PFSK-1 (cell line): ENCODE measurements around the gene TRPM5.

Experiments used
- FOXP2 ChIP-seq: optimal IDR thresholded peaks from 2 replicates; pipeline ENCODE3; 2011; ENCODE audit warnings: borderline replicate concordance, control low read depth, inconsistent platforms; ENCODE audit not compliant: insufficient read depth; ENCODE audit errors: extremely low read length, extremely low read depth
- POLR2AphosphoS5 ChIP-seq: IDR thresholded peaks from 2 replicates; pipeline ENCODE4 v1.6.1; 2012; ENCODE audit warnings: low read depth, mild to moderate bottlenecking, control low read depth, low read length, moderate library complexity
- SIN3A ChIP-seq: IDR thresholded peaks from 2 replicates; pipeline ENCODE4 v1.6.1; 2012; ENCODE audit warnings: mild to moderate bottlenecking, low read length, moderate library complexity, borderline replicate concordance; ENCODE audit not compliant: insufficient read depth
- TAF1 ChIP-seq: IDR thresholded peaks from 2 replicates; pipeline ENCODE4 v1.6.1; 2012; ENCODE audit warnings: low read length, control low read depth, borderline replicate concordance; ENCODE audit not compliant: insufficient read depth
- TF ChIP-seq, protein P1 (sequence below), 2 experiments: IDR thresholded peaks; 2 replicates each; pipeline versions ENCODE4 v1.6.1 to v1.8.0; 2011 to 2012; ENCODE audit warnings: low read depth in 2 of 2, low read length in 2 of 2, control low read depth in 1 of 2, inconsistent platforms in 1 of 2, mild to moderate bottlenecking in 1 of 2, moderate library complexity in 1 of 2; ENCODE audit not compliant: insufficient read depth in 1 of 2

Gene TRPM5

DNA sequence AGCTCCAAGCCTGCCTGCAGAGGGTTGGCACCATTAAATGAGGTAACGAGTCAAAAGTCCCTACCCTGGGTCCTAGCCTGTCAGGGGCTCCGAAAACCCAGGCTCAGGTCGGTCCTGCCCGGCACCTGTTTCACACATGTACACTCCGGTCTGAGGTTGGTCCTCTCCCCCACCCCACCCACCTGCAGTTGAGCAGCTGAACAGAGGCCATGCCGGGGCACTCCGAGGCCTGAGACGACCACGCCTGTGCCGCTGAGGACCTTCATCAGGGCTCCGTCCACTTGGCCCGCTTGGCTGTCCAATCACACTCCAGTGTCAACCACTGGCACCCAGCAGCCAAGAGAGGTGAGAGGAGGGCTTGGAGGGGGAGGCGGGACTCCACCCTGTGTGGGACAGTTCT is 42.2 kb downstream of the TRPM5 start:
- TF ChIP-seq POLR2AphosphoS5 = no peak
- TF ChIP-seq FOXP2 = no peak

DNA sequence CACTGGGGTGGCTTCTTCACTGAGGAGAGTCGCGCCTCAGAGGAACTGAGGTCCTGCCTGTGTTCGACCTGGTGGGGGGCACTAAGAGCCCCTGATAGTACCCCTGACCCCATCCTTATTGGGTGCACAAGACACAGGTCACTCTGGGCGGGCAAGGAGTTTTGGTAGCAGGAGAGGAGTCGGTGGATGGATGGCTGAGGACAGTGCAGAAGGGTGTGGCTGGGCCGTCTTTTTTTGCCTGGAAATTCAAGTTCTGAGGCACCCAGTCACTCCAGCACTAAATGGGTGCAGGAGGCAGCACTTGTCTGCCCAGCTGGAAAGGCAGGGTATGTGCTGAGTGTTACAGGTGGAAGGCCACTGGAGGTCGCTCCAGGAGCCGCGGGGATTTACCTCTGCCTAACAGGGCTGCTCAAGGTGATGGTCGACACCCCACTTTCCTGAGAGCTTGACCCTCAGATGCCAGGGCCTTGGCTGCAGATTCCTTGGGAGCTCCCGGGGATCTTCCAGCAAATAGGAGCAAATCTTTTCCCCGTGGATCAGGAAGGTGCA is 42.8 kb downstream of the TRPM5 start:
- 0 out of 2 replicates have a peak, but pooled peaks have one; percentile 18 for TF ChIP-seq POLR2AphosphoS5
- TF ChIP-seq SIN3A = no peak

DNA sequence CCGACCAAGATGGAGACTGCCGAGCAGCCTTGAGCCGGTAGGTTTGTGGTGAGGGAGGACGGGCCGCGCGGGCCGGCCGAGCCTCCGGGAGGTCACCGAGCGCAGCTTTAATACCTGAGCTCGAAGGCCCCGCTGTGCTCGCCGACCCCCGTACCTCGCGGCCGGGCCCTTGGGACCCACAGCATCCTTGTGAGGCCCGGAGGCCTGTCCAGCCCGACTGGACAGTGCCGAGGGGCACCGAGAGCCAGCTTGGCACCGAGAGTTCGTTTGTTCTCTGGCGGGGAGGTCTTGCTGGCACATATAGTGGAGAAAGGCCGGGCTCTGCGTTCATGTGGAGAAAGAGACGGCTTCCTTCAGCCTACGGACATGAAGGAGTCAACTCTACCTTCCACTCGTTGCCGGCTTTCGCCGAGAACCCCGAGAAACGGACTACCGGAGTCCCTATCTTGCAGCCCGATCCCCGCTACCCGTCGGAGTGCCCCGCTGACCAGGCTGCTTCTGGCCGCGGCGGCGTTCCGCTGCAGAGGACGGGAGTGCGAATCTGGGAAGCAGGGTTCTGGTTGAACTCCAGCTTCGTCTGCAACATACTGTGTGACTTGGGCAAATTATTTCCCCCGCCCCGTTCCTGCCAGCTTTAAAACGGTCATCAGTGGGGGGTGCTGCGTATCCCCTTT is 43.4 kb downstream of the TRPM5 start:
- TF ChIP-seq, protein P1, sequence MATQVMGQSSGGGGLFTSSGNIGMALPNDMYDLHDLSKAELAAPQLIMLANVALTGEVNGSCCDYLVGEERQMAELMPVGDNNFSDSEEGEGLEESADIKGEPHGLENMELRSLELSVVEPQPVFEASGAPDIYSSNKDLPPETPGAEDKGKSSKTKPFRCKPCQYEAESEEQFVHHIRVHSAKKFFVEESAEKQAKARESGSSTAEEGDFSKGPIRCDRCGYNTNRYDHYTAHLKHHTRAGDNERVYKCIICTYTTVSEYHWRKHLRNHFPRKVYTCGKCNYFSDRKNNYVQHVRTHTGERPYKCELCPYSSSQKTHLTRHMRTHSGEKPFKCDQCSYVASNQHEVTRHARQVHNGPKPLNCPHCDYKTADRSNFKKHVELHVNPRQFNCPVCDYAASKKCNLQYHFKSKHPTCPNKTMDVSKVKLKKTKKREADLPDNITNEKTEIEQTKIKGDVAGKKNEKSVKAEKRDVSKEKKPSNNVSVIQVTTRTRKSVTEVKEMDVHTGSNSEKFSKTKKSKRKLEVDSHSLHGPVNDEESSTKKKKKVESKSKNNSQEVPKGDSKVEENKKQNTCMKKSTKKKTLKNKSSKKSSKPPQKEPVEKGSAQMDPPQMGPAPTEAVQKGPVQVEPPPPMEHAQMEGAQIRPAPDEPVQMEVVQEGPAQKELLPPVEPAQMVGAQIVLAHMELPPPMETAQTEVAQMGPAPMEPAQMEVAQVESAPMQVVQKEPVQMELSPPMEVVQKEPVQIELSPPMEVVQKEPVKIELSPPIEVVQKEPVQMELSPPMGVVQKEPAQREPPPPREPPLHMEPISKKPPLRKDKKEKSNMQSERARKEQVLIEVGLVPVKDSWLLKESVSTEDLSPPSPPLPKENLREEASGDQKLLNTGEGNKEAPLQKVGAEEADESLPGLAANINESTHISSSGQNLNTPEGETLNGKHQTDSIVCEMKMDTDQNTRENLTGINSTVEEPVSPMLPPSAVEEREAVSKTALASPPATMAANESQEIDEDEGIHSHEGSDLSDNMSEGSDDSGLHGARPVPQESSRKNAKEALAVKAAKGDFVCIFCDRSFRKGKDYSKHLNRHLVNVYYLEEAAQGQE (IDR thresholded peaks at IDR 0.05; ENCODE audit: insufficient read depth in 1 of 2, low read depth in 2 of 2, low read length in 2 of 2) = 0 out of 4 replicates have a peak, but pooled peaks of 1 of the 2 experiments have one; percentile 25
- no peak for TF ChIP-seq SIN3A
- TF ChIP-seq POLR2AphosphoS5 = no peak
- TF ChIP-seq FOXP2 = no peak

DNA sequence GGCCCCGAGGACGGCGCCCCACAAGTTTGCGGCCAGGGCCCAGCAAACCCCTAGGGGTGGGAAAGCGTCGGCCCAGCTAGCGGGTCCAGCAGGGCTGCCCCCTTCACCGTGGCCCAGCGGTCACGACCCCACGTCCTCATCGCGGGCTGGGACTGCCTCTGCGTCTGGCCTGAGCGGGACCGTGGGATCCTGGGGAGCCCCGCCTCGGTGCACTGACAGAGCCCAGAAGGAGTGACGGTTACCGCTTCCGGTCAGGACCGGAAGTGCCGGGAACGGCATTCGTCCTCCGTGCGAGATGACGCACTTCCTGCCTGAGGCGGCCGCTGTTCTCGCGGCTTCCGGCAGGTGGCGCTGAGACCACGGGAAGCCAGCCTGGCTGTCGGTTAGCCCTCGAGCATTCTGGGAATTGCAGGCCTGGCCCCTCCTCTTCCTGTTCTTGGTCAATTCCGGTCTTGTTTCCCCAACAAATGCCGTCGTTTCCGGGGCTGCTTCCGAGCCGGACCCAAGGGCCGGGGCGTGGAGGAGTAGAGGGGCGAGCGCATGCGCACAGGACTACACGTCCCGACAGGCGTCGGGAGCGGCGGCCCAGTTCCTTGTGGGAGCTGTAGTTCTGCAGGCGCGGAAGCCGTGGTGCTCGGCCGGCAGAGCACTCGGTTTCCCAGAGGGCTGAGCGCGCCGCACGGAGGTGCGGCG is 44.1 kb downstream of the TRPM5 start, which contains the start of gene TSSC4:
TSS of gene TSSC4 (plus strand) at position 682 of the 693 bp plus-strand sequence. CDS start 1,884 bp downstream, outside the sequence.
- peak; percentile 90 for TF ChIP-seq TAF1
- TF ChIP-seq POLR2AphosphoS5 = peak; percentile 97
- TF ChIP-seq, protein P1 (IDR thresholded peaks at IDR 0.05; ENCODE audit: insufficient read depth in 1 of 2, low read depth in 2 of 2, low read length in 2 of 2) = no peak; a peak in 1 of 4 replicates
- TF ChIP-seq SIN3A = peak; percentile 59; the same call in 1 of the 2 replicates
- no peak for TF ChIP-seq FOXP2

- no peak for TF ChIP-seq FOXP2
- TF ChIP-seq, protein P1 (IDR thresholded peaks at IDR 0.05; ENCODE audit: insufficient read depth in 1 of 2, low read depth in 2 of 2, low read length in 2 of 2) = no peak
- no peak for TF ChIP-seq POLR2AphosphoS5
- no peak for TF ChIP-seq SIN3A
- no peak for TF ChIP-seq TAF1
Measured at GRCh38 chr11:2399488-2400068, 44.7 kb downstream of the TRPM5 start.
